NCI-H2107 (cell line): ENCODE results near the gene DMBT1.

Source experiments
- DNase-seq: peaks from one replicate; lab custom pipeline; 2025; lab: John Stamatoyannopoulos, UW

DMBT1 gene

DNA sequence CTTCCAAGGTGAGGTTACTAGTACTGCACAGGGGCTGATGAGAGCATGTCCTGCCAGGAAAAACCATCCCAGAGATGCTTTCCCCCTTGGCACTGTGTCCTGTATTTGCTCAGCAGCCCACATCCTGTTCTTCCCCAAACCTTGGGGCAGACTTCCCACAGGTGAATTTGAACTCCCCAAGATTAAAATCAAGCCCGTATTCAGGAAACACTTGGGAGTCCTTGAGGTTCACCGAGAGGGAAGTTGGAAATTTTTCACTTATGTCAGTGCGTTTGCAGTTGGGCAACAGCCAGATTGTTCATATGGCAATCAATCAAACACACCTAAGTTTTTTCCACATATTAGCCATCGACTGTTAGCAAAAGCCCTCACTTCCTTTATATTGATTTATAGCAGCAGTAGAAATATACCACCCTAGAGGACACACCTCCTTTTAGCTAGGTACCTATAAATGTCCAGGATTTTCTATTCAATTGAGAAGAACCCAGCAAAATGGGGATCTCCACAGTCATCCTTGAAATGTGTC lies at the start of gene DMBT1:
Gene DMBT1, plus strand, starts transcription at position 476 of the 526 bp plus-strand sequence. Its CDS starts 17 bp downstream, at position 493.
- DNase-seq = no peak

DNA sequence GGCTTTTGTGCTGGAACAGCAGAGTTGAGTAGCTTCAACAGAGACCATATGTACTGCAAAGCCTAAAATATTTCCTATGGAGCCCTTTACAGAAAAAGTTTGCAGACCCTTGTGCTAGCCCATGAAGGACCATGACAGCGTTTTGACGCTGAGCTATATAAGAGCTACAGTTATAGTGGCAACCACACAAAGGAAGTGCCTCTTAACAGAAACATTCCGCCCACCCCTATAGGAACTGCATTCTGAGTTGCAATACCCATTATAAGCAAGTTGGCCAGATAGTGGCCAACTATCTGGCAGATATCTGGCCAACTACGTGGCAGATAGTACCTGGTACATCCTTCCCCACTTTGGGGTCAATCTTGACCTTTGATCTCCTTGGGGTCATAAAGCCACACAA lies 47.5 kb upstream of the DMBT1 start:
- no peak for DNase-seq

DNA sequence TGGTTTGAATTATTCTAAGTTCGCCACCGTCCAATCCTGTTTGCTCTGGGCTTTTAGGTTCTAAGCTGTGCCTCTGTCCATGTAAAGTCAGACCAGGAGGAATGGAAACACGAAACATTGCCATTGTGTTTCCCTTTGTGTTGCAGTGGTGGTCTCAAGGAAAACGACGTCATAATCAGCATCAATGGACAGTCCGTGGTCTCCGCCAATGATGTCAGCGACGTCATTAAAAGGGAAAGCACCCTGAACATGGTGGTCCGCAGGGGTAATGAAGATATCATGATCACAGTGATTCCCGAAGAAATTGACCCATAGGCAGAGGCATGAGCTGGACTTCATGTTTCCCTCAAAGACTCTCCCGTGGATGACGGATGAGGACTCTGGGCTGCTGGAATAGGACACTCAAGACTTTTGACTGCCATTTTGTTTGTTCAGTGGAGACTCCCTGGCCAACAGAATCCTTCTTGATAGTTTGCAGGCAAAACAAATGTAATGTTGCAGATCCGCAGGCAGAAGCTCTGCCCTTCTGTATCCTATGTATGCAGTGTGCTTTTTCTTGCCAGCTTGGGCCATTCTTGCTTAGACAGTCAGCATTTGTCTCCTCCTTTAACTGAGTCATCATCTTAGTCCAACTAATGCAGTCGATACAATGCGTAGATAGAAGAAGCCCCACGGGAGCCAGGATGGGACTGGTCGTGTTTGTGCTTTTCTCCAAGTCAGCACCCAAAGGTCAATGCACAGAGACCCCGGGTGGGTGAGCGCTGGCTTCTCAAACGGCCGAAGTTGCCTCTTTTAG lies 46.3 kb upstream of the DMBT1 start:
- no peak for DNase-seq

DNA sequence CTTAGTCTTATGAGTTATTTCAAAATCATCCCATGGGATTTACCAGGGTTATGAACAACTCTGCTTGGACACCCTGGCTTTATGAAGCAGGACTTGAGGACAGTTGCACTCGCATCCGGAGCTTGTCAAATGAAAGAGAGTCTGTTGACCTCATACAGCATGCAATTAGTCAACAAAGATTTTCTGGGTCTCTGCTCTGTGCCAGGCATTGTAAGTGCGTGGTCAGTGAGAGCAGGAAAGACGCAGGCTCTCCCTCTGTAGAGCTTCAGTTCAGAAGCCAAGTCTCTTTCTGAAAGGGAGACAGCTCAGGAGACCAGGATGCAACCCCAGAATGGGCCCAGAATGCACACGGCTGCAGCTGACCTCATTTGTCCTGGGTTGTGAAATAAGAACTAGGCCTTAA lies 45.5 kb upstream of the DMBT1 start:
- DNase-seq = no peak

DNA sequence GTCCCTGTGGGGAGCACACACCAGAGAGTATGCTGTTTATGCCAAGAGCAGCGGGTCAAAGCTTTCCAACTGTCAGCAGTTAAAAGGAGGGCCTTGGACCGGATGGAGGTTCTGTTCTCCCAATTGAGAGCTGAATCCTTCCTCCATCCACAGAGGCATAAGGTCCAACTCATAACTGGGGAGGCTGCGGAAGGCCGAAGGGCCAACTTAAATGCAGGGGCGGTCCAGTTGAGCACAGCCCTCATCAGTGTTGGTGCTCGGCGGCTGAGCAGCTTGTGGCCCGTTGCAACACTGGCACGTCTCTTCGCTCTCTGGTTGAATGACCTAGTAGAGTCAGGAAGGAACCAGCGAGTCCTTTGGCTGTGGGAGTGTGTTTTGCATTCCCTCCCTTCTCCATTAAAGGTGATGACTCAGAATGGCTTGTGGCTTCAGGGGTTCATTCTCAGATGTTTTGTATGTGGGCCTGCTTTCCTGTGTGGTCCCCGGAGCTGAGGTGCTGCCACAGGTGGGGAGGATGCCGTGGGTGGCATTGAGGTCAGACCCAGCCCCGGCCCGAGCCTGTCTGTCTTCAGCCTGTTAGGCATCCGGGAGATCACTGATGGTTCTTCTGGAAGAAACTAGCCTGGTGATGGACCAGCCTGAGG lies 44.8 kb upstream of the DMBT1 start:
- DNase-seq = no peak

DNA sequence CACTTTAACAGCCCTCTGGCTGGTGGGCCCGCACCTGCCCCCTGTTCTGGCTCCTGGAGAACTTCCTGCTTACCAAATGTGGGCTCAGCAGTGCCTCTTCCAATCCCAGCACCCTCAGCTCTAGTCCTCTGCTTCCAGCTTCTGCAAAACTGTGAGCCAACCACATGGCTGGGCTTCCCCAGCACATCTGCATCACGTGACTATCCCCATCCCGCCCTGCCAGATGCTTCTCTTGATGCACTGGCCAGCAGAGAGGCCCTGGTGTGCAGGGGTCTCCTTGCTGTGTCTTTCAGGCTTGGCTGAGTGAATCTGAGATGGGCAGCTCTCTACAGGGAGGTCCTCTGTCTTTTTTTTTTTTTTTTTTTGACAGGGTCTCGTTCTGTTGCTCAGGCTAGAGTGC lies 43.8 kb upstream of the DMBT1 start:
- DNase-seq = no peak

DNA sequence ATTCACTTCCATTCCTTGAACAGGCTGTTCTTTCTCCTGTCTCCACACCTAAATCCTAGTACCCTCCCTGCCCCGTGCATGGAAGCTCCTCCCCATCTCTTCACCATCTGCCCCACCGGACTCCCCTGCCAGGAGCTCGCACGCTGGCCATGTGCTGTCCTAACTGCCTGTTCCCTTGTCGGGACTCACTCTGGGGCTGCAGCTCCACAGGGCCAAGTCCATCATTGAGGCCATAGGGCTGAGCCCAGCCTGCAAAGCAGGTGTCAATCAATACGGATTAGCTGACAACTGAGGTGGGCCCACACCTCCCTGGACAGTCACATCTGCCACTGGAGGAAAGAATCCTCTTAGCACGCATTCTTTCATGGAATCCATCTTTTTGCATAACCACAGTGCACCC lies 41.4 kb upstream of the DMBT1 start:
- DNase-seq = no peak

DNA sequence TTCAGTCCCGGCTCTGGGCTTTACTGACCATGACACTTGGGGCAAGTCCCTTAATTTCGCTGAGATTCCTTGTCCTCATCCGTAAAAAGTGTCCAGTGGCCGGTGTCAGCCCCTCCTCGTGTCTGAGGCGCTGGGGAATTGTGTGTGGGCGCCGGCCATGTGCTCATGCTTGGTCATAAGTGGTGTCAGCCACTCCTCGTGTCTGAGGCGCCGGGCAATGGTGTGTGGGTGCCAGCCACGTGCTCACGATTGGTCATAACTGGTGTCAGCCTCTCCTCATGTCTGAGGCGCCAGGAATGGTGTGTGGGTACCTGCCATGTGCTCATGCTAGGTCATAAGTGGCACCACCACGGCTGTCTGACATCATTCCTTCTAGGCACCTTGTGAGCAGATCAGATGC lies 40.7 kb upstream of the DMBT1 start:
- DNase-seq = no peak

DNA sequence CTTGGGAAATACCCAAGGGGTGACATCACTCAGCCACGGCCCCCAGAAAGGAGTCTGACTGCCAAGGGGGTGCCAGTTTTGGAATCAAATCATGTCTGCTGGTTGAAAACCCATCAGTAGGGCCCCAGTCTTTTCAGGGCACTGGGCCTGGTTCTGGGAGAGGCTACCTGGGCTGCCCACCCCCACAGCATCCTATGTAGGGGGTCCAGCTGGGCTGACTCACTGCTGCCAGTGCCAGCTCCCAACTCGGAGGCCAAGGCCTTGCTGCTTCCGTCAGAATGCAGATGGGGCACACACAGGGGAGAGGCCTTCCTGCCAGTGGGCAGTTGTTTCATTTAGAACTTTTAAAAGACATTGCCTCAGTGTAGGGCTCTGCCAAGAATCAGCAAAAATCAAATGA lies 39.5 kb upstream of the DMBT1 start:
- DNase-seq = no peak

DNA sequence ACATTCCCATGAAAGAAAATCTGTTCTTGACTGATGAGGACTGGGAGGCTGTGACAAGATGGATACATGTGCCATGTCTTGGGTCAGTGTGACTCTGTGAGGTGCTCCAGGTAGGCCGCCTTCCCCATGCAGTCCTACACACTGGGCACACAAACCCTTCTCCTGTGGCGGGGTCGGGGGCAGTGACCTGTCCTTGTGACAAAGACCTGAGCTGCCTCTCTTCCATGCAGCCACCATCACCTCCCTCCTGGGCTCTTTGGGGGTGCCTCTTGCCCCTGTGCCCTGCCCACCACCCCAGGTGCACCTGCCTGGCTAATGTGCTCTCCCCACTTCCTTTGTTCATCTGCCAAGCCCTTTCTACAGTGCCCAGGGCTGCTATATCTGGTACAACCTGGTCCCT lies 35.7 kb upstream of the DMBT1 start:
- DNase-seq = no peak

DNA sequence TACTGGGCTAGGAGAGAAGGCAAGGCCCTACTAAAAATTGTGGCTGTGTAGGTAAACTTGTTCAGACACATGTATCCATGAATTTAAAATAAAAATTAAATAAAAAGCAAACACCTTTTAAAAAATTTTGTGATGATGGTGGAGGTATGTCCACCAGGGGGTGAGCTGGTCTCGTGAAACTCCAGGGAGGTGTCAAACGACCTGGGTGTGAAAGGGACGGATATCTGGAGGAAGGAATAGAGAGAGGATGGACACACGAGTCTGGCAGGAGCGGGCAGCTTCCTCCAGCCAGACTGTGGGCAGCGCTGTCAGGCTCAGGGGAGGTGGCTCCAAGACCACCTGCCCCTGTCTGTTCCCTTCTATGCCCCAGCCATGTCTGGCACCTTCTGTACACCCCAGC lies 34.8 kb upstream of the DMBT1 start:
- DNase-seq = no peak

DNA sequence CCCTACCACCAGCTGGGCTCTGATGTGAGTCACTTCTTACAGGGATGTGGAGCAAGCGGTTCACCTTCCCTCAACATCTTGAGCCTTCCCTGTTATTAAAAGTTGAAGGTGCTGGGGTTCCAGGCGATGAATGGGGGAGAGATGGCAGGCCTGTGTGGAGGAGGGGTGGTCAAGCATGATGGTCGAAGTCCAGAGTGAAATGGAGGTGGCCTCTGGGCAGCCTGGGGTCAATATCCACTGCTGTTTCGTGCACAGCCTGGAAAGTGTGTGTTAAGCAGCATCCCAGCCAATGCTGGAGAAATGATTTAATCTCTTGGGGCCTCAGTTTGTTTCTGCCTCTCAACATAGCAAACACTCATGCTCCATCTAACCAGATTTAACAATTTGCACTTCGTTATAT lies 33.7 kb upstream of the DMBT1 start:
- DNase-seq = no peak

DNA sequence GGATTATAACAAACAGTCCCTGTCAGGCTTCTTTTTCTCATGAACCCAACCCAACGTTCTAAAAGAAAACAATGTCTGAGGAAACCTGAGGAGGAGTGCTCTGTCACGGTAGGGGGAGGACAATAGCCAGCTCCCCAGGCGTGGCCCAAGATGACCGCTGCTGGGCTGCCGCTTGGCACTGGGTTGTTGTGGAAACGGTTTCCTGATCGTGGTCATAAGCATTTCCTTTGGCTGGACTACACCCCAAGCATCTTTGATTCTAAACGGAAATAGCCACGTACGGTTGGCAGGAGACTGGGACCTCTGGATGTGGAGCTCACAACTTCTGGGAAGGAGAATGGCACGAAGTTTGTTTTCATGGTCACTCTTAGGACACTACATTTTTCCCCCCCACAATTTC lies 30.4 kb upstream of the DMBT1 start:
- DNase-seq = no peak

DNA sequence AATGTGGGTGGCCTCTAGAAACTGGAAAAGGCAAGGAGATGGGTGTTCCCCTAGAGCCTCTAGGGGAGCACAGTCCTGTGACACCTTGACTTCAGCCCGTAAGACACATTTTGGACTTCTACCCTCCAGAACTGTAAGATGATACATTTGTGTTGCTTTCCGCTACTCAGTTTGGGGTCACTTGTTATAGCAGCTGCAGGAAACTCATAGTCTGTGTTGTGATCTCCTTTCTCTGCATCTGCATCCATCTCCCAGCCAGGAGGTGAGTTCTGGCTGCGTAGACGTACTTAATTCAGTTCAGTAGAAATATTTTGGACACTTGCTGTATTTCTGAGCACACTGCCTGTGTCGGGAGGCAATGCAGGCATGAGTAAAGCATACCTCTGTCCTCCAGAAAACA lies 29.3 kb upstream of the DMBT1 start:
- no peak for DNase-seq

DNA sequence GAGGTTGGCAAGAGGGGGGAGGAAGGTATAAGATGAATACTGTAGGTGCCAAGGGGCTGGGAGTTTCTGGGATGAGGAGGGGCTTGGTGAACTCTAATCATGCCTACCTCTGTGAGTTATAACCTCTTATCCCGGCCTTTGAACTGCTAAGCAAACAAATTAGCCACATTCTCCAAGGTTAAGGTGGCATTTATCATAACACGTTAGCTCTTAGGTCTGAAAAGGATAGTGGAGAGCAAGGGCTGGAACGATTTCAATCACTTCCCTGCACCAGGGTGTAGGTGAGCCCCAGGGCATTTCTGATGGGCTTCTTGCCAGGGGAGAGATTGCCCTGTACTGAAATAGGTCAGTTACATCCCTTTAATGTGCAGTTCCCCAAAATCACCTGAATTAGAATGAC lies 28.6 kb upstream of the DMBT1 start:
- DNase-seq = no peak

DNA sequence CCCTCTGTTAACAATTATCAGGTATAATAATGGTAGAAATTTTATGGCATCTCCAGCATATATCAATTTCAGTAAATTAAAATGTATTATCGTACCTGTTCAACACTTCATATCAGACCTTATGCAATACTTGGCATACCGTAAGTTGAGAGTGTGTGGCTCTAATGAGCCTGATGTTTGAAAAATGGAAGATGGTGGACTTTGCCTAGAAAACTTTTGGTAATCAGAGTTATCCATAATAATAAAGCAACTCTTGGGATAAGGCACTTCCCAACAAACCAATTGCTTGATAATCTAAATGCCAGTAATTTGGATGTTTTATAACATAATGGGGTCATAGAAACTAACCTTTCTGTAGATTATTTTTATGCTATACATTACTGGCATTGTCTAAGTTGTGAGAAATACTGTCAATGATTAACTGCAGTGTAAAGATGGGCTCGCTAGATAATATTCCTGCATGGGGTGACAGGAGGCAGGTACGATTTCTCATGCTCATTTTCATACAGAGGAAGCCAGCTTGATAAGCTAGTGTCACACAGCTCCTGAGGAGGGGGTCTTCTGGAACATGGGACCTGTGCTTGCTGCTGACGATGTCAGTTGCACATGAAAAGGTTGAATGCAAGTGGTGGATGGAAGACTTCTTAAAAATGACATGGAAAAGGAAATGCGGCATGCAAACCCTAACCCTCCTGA lies 27.8 kb upstream of the DMBT1 start:
- DNase-seq = no peak

DNA sequence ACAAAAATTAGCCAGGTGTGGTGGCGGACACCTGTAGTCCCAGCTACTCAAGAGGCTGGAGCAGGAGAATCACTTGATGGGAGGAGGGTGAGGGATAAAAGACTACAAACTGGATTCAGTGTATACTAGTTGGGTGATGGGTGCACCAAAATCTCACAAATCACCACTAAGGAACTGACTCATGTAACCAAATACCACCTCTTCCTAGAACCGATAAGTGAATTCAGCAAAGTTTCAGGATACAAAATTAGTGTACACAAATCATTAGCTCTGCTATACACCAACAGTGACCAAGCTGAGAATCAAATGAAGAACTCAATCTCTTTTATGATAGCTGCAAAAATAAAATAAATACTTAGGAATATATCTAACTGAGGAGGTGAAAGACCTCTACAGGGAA lies 23.0 kb upstream of the DMBT1 start:
- no peak for DNase-seq

DNA sequence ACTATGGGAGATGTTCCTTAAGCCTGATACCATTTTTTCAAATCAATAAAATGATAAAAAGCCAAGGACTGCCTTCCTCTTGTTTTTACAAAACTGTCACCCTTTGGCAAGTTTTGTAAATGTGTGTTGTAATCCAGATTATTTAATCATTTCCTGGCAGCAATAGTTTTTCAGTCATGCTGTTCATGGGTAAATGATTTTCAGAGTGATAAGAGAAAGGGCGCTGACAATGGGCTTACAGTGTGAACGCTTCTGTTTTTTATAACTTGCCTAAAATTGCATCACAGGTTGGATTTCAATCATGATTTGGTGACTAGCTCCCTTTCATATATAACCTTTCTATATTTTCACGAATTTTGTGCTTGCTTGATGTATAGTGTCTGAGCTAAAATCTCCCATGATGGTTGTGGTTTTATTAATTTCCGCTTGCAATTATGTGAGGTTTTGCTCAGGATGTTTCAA lies 19.0 kb upstream of the DMBT1 start:
- no peak for DNase-seq

DNA sequence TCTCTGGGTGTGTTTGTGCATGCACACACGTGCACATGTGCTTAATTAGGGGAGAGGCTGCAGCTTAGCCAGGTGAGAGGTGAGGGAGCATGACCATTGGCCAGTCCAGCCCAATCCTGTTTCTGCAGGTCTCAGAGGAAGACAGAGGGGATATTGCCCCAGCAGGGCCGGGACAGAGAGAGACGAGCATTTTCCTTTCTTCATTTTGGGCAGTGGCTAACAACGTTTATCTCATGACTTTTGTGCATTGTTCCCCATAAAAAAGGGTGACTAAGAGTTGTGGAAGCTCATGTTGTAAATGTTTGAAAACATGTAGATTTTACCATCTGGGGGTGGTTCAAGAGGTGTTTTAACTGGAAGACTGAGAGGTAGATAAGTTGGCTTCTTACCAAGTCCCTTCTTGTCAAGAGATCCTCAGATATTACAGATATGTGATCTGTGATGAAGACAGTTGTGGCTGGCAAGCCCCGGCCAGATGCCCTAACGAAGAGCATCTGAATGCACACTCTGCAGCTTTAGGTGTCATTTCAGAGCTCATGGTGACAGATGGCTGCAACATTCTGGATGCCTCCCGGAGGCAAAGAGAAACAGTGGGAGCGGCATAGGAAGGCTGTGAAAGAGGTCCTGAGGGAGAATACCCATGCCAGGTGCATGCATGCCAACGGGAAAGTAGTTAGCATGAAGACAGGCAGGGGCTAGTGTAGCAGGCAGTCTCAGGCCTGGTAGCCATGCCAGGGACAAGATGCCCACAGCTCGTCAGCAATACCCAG lies 16.7 kb upstream of the DMBT1 start:
- DNase-seq = no peak

DNA sequence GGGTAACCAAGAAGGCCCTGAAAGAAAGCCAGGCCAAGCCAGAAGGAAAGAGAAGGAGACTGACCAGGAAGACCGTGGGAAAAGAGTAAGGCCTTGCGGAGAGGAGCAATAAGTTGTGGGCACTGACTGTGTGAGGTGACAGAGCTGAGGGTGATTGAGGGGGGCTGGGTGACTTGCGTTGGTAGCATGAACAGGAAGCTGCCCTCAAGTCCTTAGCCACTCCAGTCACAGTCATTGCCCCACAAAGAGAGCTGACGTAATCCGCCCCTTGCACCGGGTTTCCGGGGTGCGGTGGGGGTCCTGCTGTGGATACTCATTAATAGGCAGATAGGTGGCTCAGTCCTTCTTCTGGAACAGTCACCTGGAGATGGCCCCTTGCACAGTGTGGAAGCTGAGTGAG lies 16.1 kb upstream of the DMBT1 start:
- DNase-seq = no peak

DNA sequence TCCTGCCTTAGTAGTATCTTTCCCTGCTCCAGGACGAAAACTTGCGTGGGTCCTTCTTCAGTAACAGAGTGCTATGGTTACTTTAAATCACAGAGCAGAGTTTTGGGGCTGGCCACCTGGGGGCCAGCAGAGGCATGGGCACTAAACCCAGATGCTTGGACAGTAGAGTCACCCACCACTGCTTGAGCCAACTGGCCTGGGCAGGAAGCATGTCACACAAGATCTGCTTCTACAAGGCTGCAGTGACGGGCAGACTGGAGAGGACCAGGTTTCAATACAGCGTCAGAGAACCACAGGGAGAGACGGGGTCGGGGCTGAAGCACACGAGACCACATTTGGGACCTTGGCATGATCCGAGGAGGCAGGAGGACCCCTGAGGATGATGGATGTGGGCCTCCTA lies 14.3 kb upstream of the DMBT1 start:
- no peak for DNase-seq

DNA sequence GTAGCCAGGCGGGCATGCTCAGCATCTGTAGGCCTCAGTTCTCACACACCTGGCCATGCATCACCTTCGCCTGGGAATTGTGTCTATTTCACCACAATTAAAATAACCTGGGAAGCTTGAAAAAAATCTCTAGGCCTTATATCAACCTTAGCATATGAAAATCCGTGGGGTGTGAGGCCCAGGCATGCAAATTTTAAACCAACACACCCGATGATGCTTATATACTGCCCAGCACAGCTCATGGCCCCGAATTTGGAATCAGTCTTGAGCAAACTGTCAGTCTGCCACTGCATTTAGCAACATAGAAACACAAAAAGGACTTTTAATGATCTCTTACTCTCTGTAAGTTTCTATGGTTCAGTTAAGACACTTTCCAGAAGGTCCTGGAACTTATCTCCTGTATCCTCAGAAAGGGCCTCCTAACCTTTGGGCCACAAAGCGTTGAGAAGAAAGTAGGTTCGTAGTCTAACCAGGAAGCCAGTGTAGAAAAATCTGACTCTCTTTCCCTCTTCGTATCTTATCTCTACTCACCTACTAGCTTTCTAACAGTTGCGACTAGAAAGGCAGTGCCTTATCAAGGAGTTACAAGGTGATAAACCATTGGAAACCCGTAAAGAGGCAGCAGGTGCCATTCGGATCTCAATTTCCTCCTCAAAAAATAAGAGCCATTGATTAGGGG lies 12.0 kb upstream of the DMBT1 start:
- no peak for DNase-seq
